Left lung (tissue), 10 donors: ENCODE measurements around the gene CD82. TPM values are rescaled to one million over a fixed set of nuclear protein-coding genes. Genes with fewer than 3 reads are reported as not detected.

Experiments
- ATAC-seq: fragments of 200-7000 bp; cut with Tn5 transposase; one replicate; pipeline ENCODE4 v1.9.1; 2020; ENCODE audit warnings: moderate library complexity
- DNase-seq, 4 donors: peaks; one replicate each; pipeline ENCODE4 v3.0.0-alpha.2; 2013 to 2020
- H3K27ac ChIP-seq, 2 donors: fragments of 200-600 bp; sonication (generic) in 1 of 2; one replicate each; pipeline versions ENCODE4 v1.5.0 to v1.8.0; 2020 to 2021
- H3K27me3 ChIP-seq, 2 donors: fragments of 200-600 bp; sonication (generic) in 1 of 2; one replicate each; pipeline versions ENCODE4 v1.5.0 to v1.8.0; 2020 to 2021
- H3K36me3 ChIP-seq, 2 donors: fragments of 200-600 bp; sonication (generic) in 1 of 2; one replicate each; pipeline versions ENCODE4 v1.5.0 to v1.8.0; 2020 to 2021
- H3K4me1 ChIP-seq, 2 donors: fragments of 200-600 bp; one replicate each; pipeline ENCODE4 v1.8.0; 2021
- H3K4me3 ChIP-seq, 2 donors: fragments of 200-600 bp; sonication (generic) in 1 of 2; one replicate each; pipeline versions ENCODE4 v1.5.0 to v1.8.0; 2020 to 2021; ENCODE audit warnings: mild to moderate bottlenecking in 1 of 2
- H3K9me3 ChIP-seq, 2 donors: fragments of 200-600 bp; sonication (generic) in 1 of 2; one replicate each; pipeline versions ENCODE4 v1.5.0 to v1.8.0; 2020 to 2021
- CTCF ChIP-seq, 2 donors: fragments of 200-600 bp; sonication (generic) in 1 of 2; IDR thresholded peaks; one replicate each; pipeline versions ENCODE4 v1.5.0 to v1.8.0; 2021; ENCODE audit warnings: antibody characterized with exemption in 2 of 2
- intact Hi-C, 2 donors: fragments of 100-400 bp; cut with DNase I; formaldehyde crosslinking; loops; one replicate each; pipeline versions ENCODE4 v1.11.2 to v1.14.2; 2022
- polyA plus RNA-seq, 6 donors: library from polyadenylated mRNA; unstranded; fragments of 120-200 nt; gene quantifications; one replicate each; pipeline ENCODE4 v1.2.1, GENCODE V29; 2013; ENCODE audit not compliant: insufficient read length in 6 of 6
- total RNA-seq, 2 donors: library from RNA; stranded (reverse); fragmentation: NEBNext Ultra II Directional; extraction: Animal tissue kit (Norgen Biotek cat#: 25700); gene quantifications; one replicate each; pipeline ENCODE4 v1.2.1, GENCODE V29; 2021
- donor health status: DM: no; HTN: yes; CAD: no.
- donor health status: DM: no; HTN: no; CAD: no.

CD82 gene
- total and polyA plus RNA-seq, 8 donors = 33.7 to 244 (median 54.6) TPM

GRCh38 chr11:44532809-44533208, 32.7 kb upstream of the CD82 start:
- no peaks in the 10 kb centered on the region for H3K9me3 ChIP-seq
- H3K27ac ChIP-seq = no peak overlapping the region
- peaks cover 4 to 13% of the 10 kb centered on the region in 2 donors for H3K4me1 ChIP-seq
- H3K4me3 ChIP-seq = no peak overlapping the region
- no peak for TF ChIP-seq CTCF (IDR thresholded peaks at IDR 0.05)
- no peak for DNase-seq
- H3K36me3 ChIP-seq = no peaks in the 10 kb centered on the region
- intact Hi-C loops = loop anchor here in 1 of 2 donors (10.0 kb wide), 1 partner anchor 398 kb away; no protein-coding TSS in a partner anchor
- ATAC-seq = no peak
- peaks cover 0 to 14% of the 10 kb centered on the region in 2 donors for H3K27me3 ChIP-seq

GRCh38 chr11:44533921-44534711, 31.3 kb upstream of the CD82 start:
- no peak for TF ChIP-seq CTCF (IDR thresholded peaks at IDR 0.05)
- intact Hi-C loops = loop anchor here in 1 of 2 donors (10.0 kb wide), 1 partner anchor 399 kb away; no protein-coding TSS in a partner anchor
- Histone ChIP-seq H3K4me3 (no peak overlapping the region), H3K27ac (no peak overlapping the region), H3K36me3 (no peaks in the 10 kb centered on the region), H3K9me3 (no peaks in the 10 kb centered on the region), H3K27me3 (peaks cover 0 to 14% of the 10 kb centered on the region in 2 donors), H3K4me1 (peaks cover 4 to 16% of the 10 kb centered on the region in 2 donors)
- DNase-seq (no peak), ATAC-seq (no peak)

GRCh38 chr11:44535191-44535980, 30.1 kb upstream of the CD82 start:
- ATAC-seq (no peak), DNase-seq (no peak)
- peaks cover 2 to 12% of the 10 kb centered on the region in 2 donors for H3K4me1 ChIP-seq
- no peaks in the 10 kb centered on the region for H3K9me3 ChIP-seq
- H3K36me3 ChIP-seq = no peaks in the 10 kb centered on the region
- no peak overlapping the region for H3K27ac ChIP-seq
- H3K4me3 ChIP-seq = no peak overlapping the region
- H3K27me3 ChIP-seq = peaks cover 0 to 14% of the 10 kb centered on the region in 2 donors
- TF ChIP-seq CTCF (IDR thresholded peaks at IDR 0.05) = no peak
- intact Hi-C loops = loop anchor here in 1 of 2 donors (5.0 to 10.0 kb wide), 2 partner anchors 248 to 401 kb away; no protein-coding TSS in a partner anchor

GRCh38 chr11:44536788-44537516, 28.5 kb upstream of the CD82 start:
- intact Hi-C loops = loop anchor here in 1 of 2 donors (5.0 to 10.0 kb wide), 2 partner anchors 250 to 402 kb away; no protein-coding TSS in a partner anchor
- Histone ChIP-seq H3K4me1 (peaks cover 0 to 4% of the 10 kb centered on the region in 2 donors), H3K9me3 (no peaks in the 10 kb centered on the region), H3K27ac (no peak overlapping the region), H3K4me3 (no peak overlapping the region), H3K36me3 (no peaks in the 10 kb centered on the region), H3K27me3 (peaks cover 0 to 14% of the 10 kb centered on the region in 2 donors)
- ATAC-seq (no peak), DNase-seq (no peak)
- TF ChIP-seq CTCF (IDR thresholded peaks at IDR 0.05) = no peak
